ENCODE results near the gene INSIG2.

Gene INSIG2

GRCh38 chr2:118045286-118045685, 43.0 kb upstream of the INSIG2 start:
- Histone ChIP-seq H3K27ac (no peak overlapping the region), H3K9ac (no peak overlapping the region), H3K4me3 (IDR thresholded peaks at IDR 0.05; ENCODE audit: insufficient read depth, low read depth, low read length) (no peak overlapping the region), H2AFZ (ENCODE audit: low read depth) (no peak overlapping the region), H3K36me3 (ENCODE audit: insufficient read depth) (no peaks in the 10 kb centered on the region), H4K20me1 (ENCODE audit: insufficient read depth) (no peaks in the 10 kb centered on the region), H3K4me1 (ENCODE audit: low read depth, poor library complexity, severe bottlenecking) (peaks cover 11% of the 10 kb centered on the region), H3K27me3 (ENCODE audit: insufficient read depth, low read depth) (no peaks in the 10 kb centered on the region), H3K79me2 (ENCODE audit: insufficient read depth, low read depth) (no peaks in the 10 kb centered on the region), H3K4me2 (no peak overlapping the region)
- TF ChIP-seq, protein P1, sequence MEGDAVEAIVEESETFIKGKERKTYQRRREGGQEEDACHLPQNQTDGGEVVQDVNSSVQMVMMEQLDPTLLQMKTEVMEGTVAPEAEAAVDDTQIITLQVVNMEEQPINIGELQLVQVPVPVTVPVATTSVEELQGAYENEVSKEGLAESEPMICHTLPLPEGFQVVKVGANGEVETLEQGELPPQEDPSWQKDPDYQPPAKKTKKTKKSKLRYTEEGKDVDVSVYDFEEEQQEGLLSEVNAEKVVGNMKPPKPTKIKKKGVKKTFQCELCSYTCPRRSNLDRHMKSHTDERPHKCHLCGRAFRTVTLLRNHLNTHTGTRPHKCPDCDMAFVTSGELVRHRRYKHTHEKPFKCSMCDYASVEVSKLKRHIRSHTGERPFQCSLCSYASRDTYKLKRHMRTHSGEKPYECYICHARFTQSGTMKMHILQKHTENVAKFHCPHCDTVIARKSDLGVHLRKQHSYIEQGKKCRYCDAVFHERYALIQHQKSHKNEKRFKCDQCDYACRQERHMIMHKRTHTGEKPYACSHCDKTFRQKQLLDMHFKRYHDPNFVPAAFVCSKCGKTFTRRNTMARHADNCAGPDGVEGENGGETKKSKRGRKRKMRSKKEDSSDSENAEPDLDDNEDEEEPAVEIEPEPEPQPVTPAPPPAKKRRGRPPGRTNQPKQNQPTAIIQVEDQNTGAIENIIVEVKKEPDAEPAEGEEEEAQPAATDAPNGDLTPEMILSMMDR (conservative IDR thresholded peaks at IDR 0.05; ENCODE audit: low read depth, low read length) = no peak

GRCh38 chr2:118046634-118047210, 41.5 kb upstream of the INSIG2 start:
- Histone ChIP-seq H4K20me1 (ENCODE audit: insufficient read depth) (no peaks in the 10 kb centered on the region), H3K4me3 (IDR thresholded peaks at IDR 0.05; ENCODE audit: insufficient read depth, low read depth, low read length) (no peak overlapping the region), H3K27ac (no peak overlapping the region), H3K4me2 (0 out of 2 replicates have a peak overlapping the region, but pooled peaks have one; percentile 0), H3K36me3 (ENCODE audit: insufficient read depth) (no peaks in the 10 kb centered on the region), H3K79me2 (ENCODE audit: insufficient read depth, low read depth) (no peaks in the 10 kb centered on the region), H3K4me1 (ENCODE audit: low read depth, poor library complexity, severe bottlenecking) (peaks cover 11% of the 10 kb centered on the region), H3K27me3 (ENCODE audit: insufficient read depth, low read depth) (no peaks in the 10 kb centered on the region), H2AFZ (ENCODE audit: low read depth) (no peak overlapping the region), H3K9ac (no peak overlapping the region)
- TF ChIP-seq, protein P1 (conservative IDR thresholded peaks at IDR 0.05; ENCODE audit: low read depth, low read length) = peak; percentile 56

DNA sequence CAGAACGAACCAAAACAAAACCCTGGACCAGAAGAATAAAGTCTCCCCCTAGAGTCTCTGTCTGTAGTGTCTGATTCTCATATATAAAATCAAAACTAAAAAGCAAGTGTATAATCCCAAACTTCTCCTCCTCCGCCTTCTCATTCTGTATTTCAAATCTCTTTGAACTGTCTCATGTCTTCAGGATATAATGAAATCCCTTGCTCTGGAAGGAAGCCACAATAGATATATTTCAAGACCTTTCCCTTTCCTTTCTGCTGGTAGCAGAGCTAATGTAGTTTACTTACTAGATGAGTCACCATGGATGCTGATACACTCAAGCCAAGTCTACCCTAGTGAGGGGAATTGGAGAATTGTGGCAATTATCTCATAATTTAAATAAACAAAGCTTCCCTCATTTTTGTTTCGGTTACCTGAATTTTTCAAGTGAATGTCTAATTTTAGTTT, 40.9 kb upstream of the INSIG2 start:
- H3K79me2 ChIP-seq (ENCODE audit: insufficient read depth, low read depth) = no peaks in the 10 kb centered on the region
- no peak overlapping the region for H3K4me3 ChIP-seq (IDR thresholded peaks at IDR 0.05; ENCODE audit: insufficient read depth, low read depth, low read length)
- H3K27me3 ChIP-seq (ENCODE audit: insufficient read depth, low read depth) = no peaks in the 10 kb centered on the region
- no peak overlapping the region for H3K27ac ChIP-seq
- no peak overlapping the region for H3K9ac ChIP-seq
- no peaks in the 10 kb centered on the region for H3K36me3 ChIP-seq (ENCODE audit: insufficient read depth)
- H3K4me1 ChIP-seq (ENCODE audit: low read depth, poor library complexity, severe bottlenecking) = peaks cover 11% of the 10 kb centered on the region
- H2AFZ ChIP-seq (ENCODE audit: low read depth) = no peak overlapping the region
- 0 out of 2 replicates have a peak overlapping the region, but pooled peaks have one; percentile 0 for H3K4me2 ChIP-seq
- TF ChIP-seq, protein P1 (conservative IDR thresholded peaks at IDR 0.05; ENCODE audit: low read depth, low read length) = no peak
- no peaks in the 10 kb centered on the region for H4K20me1 ChIP-seq (ENCODE audit: insufficient read depth)

DNA sequence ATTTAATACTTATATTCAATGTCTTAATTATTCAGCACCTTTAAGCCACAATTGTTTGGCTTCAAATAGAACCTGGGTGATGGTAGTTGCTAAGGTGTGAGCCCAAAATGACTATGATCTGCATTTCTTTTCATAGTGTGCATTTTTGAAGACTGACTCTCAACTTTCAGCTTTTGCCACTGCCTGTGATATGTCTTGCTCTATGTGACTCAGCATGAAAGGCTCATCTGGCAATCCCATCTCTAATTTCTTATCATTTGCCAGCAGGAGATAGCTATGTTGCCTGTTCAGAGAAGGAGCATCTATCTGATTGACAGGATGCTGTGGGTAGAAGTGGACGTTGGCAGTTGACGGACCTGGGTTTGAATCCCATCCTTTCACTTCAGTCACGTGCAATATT, 39.9 kb upstream of the INSIG2 start:
- H3K4me1 ChIP-seq (ENCODE audit: low read depth, poor library complexity, severe bottlenecking) = peaks cover 11% of the 10 kb centered on the region
- no peak overlapping the region for H2AFZ ChIP-seq (ENCODE audit: low read depth)

More for the DNA sequence above, 39.9 kb upstream of the INSIG2 start:
- Histone ChIP-seq H3K4me2 (no peak overlapping the region), H3K27ac (no peak overlapping the region), H3K36me3 (ENCODE audit: insufficient read depth) (no peaks in the 10 kb centered on the region), H3K79me2 (ENCODE audit: insufficient read depth, low read depth) (no peaks in the 10 kb centered on the region), H3K9ac (no peak overlapping the region), H4K20me1 (ENCODE audit: insufficient read depth) (no peaks in the 10 kb centered on the region), H3K4me3 (IDR thresholded peaks at IDR 0.05; ENCODE audit: insufficient read depth, low read depth, low read length) (no peak overlapping the region), H3K27me3 (ENCODE audit: insufficient read depth, low read depth) (no peaks in the 10 kb centered on the region)
- TF ChIP-seq, protein P1 (conservative IDR thresholded peaks at IDR 0.05; ENCODE audit: low read depth, low read length) = no peak
